GM12864 (cell line): ENCODE measurements around the gene RIPOR2.

Experiments used
- DNase-seq: peaks from one replicate; pipeline ENCODE4 v3.0.0-alpha.2; 2011; ENCODE audit warnings: low read depth
- H3K4me3 ChIP-seq: 2 replicates; pipeline ENCODE4 v1.5.1; 2011; ENCODE audit warnings: mild to moderate bottlenecking, low read depth, low read length, control low read depth
- TF ChIP-seq, protein P1 (sequence below): IDR thresholded peaks from 2 replicates; pipeline ENCODE4 v1.5.1; 2011; ENCODE audit warnings: low read depth, mild to moderate bottlenecking, moderate library complexity, low read length, control low read depth, inconsistent platforms; ENCODE audit errors: missing control alignments

RIPOR2 gene

GRCh38 chr6:24967211-24967610 is 31.5 kb upstream of the RIPOR2 start:
- no peak for DNase-seq
- H3K4me3 ChIP-seq, result no peak overlapping the region
- TF ChIP-seq, protein P1, sequence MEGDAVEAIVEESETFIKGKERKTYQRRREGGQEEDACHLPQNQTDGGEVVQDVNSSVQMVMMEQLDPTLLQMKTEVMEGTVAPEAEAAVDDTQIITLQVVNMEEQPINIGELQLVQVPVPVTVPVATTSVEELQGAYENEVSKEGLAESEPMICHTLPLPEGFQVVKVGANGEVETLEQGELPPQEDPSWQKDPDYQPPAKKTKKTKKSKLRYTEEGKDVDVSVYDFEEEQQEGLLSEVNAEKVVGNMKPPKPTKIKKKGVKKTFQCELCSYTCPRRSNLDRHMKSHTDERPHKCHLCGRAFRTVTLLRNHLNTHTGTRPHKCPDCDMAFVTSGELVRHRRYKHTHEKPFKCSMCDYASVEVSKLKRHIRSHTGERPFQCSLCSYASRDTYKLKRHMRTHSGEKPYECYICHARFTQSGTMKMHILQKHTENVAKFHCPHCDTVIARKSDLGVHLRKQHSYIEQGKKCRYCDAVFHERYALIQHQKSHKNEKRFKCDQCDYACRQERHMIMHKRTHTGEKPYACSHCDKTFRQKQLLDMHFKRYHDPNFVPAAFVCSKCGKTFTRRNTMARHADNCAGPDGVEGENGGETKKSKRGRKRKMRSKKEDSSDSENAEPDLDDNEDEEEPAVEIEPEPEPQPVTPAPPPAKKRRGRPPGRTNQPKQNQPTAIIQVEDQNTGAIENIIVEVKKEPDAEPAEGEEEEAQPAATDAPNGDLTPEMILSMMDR, result no peak

DNA sequence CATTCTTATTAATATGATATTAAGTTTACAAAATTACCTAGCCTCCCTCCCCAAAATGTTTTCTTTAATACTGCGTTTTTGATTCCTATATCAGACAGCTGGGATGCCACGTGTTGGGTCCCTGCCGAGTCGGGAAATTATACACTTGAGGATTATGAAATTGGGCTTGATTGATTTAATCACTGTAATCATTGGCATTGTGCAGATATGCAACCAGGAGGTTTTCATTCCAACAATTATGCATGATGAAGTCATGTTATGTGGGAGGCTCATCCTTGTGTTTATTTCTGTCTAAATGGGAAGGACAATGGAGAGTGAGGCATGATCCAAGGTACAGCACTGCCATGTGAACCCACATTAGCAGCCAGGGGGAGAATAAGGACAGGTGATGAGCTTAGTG is 30.6 kb upstream of the RIPOR2 start:
- H3K4me3 ChIP-seq, result no peak overlapping the region
- no peak for DNase-seq
- TF ChIP-seq, protein P1, result no peak

GRCh38 chr6:24963887-24964570 is 28.3 kb upstream of the RIPOR2 start:
- DNase-seq, result no peak
- H3K4me3 ChIP-seq, result no peak overlapping the region
- TF ChIP-seq, protein P1, result no peak

DNA sequence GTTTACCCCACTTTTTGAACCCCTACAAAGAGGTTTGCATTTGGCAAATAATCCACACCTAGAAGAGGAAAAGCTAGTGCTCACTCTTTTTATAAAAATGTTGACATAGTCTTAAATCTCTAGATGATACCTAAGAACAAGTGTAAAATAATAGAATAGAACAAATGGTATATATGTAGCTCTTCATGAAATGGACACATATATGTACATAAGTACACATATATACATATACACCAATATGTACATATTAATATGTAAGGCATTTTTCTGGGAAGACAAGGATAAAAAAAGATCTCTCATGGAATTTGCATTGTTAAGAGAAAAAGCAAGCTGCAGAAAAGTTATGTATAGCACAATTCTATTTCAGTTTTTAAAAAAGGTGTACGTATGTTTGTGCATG is 27.6 kb upstream of the RIPOR2 start:
- TF ChIP-seq, protein P1, result no peak
- no peak overlapping the region for H3K4me3 ChIP-seq
- no peak for DNase-seq

- TF ChIP-seq, protein P1, result no peak
- H3K4me3 ChIP-seq, result no peak overlapping the region
- DNase-seq, result no peak
These were observed 26.1 kb upstream of the RIPOR2 start for GRCh38 chr6:24961852-24962251.

DNA sequence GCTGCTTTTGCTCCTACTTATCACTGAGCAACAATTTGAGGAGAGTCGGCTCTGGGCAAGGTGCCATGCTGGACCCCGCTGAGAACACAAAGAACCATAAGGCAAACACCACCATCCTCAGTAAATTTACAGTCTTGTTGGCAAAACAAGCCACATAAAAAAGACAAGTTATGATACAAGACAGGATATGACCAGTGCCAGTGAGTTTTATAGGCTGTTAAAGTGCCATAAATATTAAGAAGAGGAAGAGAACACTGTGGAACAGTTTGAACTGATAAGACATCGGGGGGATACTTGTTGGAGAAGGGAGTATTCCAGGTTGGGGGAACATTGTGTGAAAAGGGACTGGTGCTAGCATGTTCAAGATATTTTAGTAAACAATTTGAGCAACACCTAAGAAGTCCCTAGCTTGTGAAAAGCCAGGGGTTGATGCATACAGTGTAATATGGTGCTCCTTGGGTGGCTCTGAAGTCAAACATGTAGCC is 25.3 kb upstream of the RIPOR2 start:
- no peak for DNase-seq
- TF ChIP-seq, protein P1, result no peak
- no peak overlapping the region for H3K4me3 ChIP-seq

- TF ChIP-seq, protein P1, result no peak
- no peak for DNase-seq
These were observed 23.6 kb upstream of the RIPOR2 start for GRCh38 chr6:24959319-24959718.

More at GRCh38 chr6:24959319-24959718, 23.6 kb upstream of the RIPOR2 start:
- H3K4me3 ChIP-seq, result no peak overlapping the region
